SU-DHL-6 (cell line): ENCODE data around the gene OSM.

Experiments used
- EZH2phosphoT487 ChIP-seq: fragments of 200-600 bp; sonication (generic), shearing (Covaris generic); conservative IDR thresholded peaks from 2 replicates; pipeline ENCODE4 v1.6.1; 2018; ENCODE audit warnings: mild to moderate bottlenecking, antibody characterized with exemption, low read length, moderate library complexity, mixed read lengths
- TF ChIP-seq, protein P1 (sequence below): fragments of 200-600 bp; sonication (generic); IDR thresholded peaks from one replicate; pipeline ENCODE4 v1.5.1; 2017; ENCODE audit warnings: antibody characterized with exemption, mild to moderate bottlenecking, low read length, moderate library complexity; ENCODE audit not compliant: insufficient read depth, poor library complexity, severe bottlenecking

DNA sequence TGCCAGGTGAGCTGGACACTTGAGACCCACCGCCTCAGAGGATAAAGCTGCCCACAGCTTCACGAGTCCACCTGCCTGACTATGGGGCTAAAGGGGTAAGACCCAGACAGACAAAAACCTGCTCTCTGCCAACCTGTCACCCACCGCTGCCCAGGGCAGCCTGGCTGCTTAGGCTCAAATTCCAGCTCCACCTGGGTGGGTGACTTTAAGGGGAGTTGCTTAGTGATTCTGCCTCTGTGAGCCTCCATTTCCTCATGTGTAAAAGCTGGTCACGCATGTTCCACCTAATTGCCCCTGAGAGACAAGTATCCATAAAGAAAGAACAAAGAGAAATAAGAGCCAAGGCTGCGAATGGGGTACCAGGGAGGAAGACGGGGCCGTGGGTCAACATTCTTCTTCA is 26.4 kb upstream of the OSM start:
- TF ChIP-seq EZH2phosphoT487, result no peak
- TF ChIP-seq, protein P1, sequence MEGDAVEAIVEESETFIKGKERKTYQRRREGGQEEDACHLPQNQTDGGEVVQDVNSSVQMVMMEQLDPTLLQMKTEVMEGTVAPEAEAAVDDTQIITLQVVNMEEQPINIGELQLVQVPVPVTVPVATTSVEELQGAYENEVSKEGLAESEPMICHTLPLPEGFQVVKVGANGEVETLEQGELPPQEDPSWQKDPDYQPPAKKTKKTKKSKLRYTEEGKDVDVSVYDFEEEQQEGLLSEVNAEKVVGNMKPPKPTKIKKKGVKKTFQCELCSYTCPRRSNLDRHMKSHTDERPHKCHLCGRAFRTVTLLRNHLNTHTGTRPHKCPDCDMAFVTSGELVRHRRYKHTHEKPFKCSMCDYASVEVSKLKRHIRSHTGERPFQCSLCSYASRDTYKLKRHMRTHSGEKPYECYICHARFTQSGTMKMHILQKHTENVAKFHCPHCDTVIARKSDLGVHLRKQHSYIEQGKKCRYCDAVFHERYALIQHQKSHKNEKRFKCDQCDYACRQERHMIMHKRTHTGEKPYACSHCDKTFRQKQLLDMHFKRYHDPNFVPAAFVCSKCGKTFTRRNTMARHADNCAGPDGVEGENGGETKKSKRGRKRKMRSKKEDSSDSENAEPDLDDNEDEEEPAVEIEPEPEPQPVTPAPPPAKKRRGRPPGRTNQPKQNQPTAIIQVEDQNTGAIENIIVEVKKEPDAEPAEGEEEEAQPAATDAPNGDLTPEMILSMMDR, result no peak
